OCI-LY1 (cell line): ENCODE measurements around the gene NPLOC4.

ENCODE experiments used
- CTCF ChIP-seq: fragments of 200-600 bp; sonication (generic), shearing (Covaris generic); IDR thresholded peaks from 2 replicates; pipeline ENCODE4 v1.5.1; 2017; ENCODE audit warnings: mild to moderate bottlenecking, antibody characterized with exemption, low read length, moderate library complexity, mixed read lengths
- EZH2 ChIP-seq: fragments of 200-600 bp; sonication (generic), shearing (Covaris generic); IDR thresholded peaks from 2 replicates; pipeline ENCODE4 v1.8.0; 2017; ENCODE audit warnings: borderline replicate concordance, mixed run types, mild to moderate bottlenecking, antibody characterized with exemption, low read length, moderate library complexity, mixed read lengths

DNA sequence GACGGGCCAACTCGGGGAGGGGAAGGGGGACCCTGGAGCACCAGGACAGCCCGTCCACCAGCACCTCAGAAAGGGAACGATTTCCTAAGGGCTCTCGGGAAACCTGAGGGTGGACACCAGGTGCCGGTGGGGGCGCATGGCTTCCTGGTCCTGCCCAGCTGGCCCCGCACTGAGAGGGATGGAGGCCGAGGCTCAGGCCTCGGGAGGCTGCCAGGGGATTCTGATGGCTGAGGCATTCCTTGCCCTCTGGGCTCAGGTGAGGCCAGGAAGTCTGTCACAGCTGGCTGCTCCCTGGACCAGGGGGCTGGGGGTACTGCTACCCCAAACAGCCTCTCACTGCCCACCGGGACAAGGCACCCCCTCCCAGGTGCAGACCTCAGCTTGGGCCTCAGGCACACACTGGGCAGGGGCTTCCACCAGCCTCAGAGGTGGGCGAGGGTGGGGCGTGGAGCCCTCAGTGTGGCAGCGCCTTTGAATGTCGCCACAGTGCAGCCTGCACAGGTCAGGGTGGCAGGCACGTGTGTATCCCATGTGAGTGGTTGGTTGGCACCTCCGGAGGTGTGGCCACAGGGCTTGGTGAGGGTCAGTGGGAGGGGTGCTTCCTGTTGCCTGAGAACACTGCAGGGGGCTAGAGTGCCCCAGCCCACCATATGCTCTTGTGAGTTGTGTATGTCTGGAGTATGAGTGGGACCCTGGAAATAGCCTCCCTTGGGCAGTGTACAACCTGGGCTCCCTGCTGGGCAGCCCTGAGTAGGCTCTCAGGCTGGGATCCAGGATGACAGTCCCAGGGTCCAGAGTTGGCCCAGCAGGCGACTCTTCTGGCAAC, 112.7 kb downstream of the NPLOC4 start:
- TF ChIP-seq CTCF (no peak), EZH2 (no peak)
